Uterus (tissue), 4 donors: ENCODE measurements around the gene FBXL19. TPM values are rescaled to one million over a fixed set of nuclear protein-coding genes. Genes with fewer than 3 reads are reported as not detected.
"Not testable (repeated sequence)": the region's sequence is repeated elsewhere in the genome, so short reads cannot be mapped to it uniquely, and the experiment has no call there.

Source experiments
- DNase-seq, 2 donors: peaks; one replicate each; pipeline ENCODE4 v3.0.0-alpha.2; 2019 to 2020
- H3K27ac ChIP-seq, 2 donors: fragments of 200-600 bp; sonication (generic); 1 replicate in 1 of 2; 2 replicates in 1 of 2; pipeline ENCODE4 v1.5.1; 2016 to 2018
- H3K27me3 ChIP-seq, 2 donors: fragments of 200-600 bp; sonication (generic); one replicate each; pipeline ENCODE4 v1.5.1; 2018 to 2019; ENCODE audit warnings: control low read depth in 1 of 2
- H3K36me3 ChIP-seq, 2 donors: fragments of 200-600 bp; sonication (generic); one replicate each; pipeline ENCODE4 v1.5.1; 2019; ENCODE audit warnings: control low read depth in 1 of 2
- H3K4me1 ChIP-seq, 2 donors: fragments of 200-600 bp; sonication (generic); one replicate each; pipeline ENCODE4 v1.5.1; 2018 to 2019; ENCODE audit warnings: control low read depth in 1 of 2
- H3K4me3 ChIP-seq, 2 donors: fragments of 200-600 bp; sonication (generic); 1 replicate in 1 of 2; 2 replicates in 1 of 2; pipeline ENCODE4 v1.5.1; 2018 to 2019; ENCODE audit warnings: mild to moderate bottlenecking in 1 of 2
- H3K9me3 ChIP-seq, 2 donors: fragments of 200-600 bp; sonication (generic); one replicate each; pipeline ENCODE4 v1.5.1; 2019; ENCODE audit warnings: control low read depth in 1 of 2
- POLR2A ChIP-seq, 2 donors: fragments of 450-650 bp; IDR thresholded peaks; one replicate each; pipeline ENCODE4 v1.6.1; 2016; ENCODE audit warnings: antibody characterized with exemption in 2 of 2, mild to moderate bottlenecking in 1 of 2, moderate library complexity in 1 of 2
- intact Hi-C: fragments of 100-400 bp; cut with DNase I; formaldehyde crosslinking; loops from one replicate; pipeline ENCODE4 v1.15.1; 2023; ENCODE audit warnings: low total_unique reads
- total RNA-seq, 4 donors: library from RNA; depleted of rRNA in 3 of 4; stranded (reverse); fragments of >200 nt in 3 of 4; gene quantifications; one replicate each; pipeline versions ENCODE4 v1.1.0 to v1.2.4, GENCODE V29; 2014 to 2023
- TF ChIP-seq, protein P1 (sequence below), 4 experiments: fragments of 200-600 bp in 2 of 4; fragments of 450-650 bp in 2 of 4; sonication (generic) in 2 of 4; IDR thresholded peaks; one replicate each; pipeline ENCODE4 v1.5.1; 2016 to 2019; ENCODE audit warnings: antibody characterized with exemption in 4 of 4, mild to moderate bottlenecking in 2 of 4, moderate library complexity in 1 of 4
- donor health status: DM: yes; HTN: yes; CAD: no.

Gene FBXL19
- total RNA-seq, 4 donors from 2014 or later, result 3.8 to 25.4 (median 19.0) TPM

DNA sequence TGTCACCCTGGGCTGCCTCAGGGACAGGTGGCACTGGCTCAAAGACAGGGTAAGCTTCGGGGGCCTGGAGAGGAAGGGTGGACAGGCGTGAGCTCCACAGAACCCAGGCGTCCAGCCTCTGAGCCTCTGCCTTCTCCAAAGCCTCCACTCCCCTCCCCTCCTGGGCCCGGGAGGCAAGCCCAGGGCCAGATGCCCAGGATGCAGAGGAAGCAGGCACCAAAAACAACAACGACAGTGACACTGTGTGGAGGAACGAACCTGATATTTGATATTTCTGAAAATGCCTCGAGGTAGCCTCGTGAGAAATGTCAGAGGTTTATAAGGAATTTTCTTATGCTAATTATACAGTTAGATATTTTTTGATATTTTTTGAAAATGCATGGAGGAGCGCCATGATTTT is 35.4 kb upstream of the FBXL19 start:
- intact Hi-C loops, result no loop called here
- Histone ChIP-seq H3K27me3 (no peaks in the 10 kb centered on the region), H3K4me1 (peaks cover 6% of the 10 kb centered on the region in 2 donors), H3K27ac (no peak overlapping the region), H3K9me3 (no peaks in the 10 kb centered on the region), H3K4me3 (no peak overlapping the region), H3K36me3 (no peaks in the 10 kb centered on the region)
- TF ChIP-seq, protein P1, sequence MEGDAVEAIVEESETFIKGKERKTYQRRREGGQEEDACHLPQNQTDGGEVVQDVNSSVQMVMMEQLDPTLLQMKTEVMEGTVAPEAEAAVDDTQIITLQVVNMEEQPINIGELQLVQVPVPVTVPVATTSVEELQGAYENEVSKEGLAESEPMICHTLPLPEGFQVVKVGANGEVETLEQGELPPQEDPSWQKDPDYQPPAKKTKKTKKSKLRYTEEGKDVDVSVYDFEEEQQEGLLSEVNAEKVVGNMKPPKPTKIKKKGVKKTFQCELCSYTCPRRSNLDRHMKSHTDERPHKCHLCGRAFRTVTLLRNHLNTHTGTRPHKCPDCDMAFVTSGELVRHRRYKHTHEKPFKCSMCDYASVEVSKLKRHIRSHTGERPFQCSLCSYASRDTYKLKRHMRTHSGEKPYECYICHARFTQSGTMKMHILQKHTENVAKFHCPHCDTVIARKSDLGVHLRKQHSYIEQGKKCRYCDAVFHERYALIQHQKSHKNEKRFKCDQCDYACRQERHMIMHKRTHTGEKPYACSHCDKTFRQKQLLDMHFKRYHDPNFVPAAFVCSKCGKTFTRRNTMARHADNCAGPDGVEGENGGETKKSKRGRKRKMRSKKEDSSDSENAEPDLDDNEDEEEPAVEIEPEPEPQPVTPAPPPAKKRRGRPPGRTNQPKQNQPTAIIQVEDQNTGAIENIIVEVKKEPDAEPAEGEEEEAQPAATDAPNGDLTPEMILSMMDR (IDR thresholded peaks at IDR 0.05), result no peak
- TF ChIP-seq POLR2A (IDR thresholded peaks at IDR 0.05), result no peak
- DNase-seq, result no peak

DNA sequence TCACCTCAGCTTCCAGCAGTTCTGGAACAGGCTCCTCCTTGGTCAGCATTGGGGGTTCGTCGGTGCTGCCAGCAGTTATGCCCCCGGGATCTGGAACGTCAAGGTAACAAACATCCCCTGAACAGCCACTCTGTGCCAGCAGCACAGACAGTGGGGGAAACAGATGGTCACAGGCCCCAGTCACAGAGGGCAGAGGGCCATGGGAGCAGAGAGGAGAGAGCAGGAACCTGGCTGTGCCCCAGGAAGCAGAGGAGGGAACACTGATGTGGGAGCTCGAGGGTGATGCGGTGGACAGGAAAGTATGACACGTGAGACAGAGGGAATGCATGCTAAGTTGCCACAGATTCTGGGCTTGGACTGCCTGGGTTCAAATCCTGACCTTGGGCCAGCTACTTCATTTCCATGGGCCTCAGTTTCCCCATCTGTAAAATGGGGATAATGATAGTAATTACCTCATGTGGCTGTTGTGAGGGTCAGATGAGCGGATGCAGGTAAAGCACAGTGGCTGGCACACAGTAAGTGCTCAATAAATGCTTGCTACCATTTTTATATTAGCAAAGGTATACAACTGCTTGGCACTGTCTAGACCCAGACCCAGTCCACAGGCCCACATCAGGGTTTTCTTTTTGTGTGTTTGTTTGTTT is 34.4 kb upstream of the FBXL19 start:
- Histone ChIP-seq H3K4me3 (no peak overlapping the region), H3K27ac (no peak overlapping the region), H3K36me3 (no peaks in the 10 kb centered on the region), H3K9me3 (no peaks in the 10 kb centered on the region), H3K4me1 (peaks cover 6 to 7% of the 10 kb centered on the region in 2 donors), H3K27me3 (no peaks in the 10 kb centered on the region)
- no peak for DNase-seq
- TF ChIP-seq POLR2A (IDR thresholded peaks at IDR 0.05), result no peak
- TF ChIP-seq, protein P1 (IDR thresholded peaks at IDR 0.05), result no peak
- intact Hi-C loops, result no loop called here

- DNase-seq, result no peak
- H3K4me3 ChIP-seq, result no peak overlapping the region
- no peaks in the 10 kb centered on the region for H3K9me3 ChIP-seq
- peaks cover 6 to 7% of the 10 kb centered on the region in 2 donors for H3K4me1 ChIP-seq
- TF ChIP-seq, protein P1 (IDR thresholded peaks at IDR 0.05), result no peak
- TF ChIP-seq POLR2A (IDR thresholded peaks at IDR 0.05), result no peak
- no peaks in the 10 kb centered on the region for H3K36me3 ChIP-seq
- intact Hi-C loops, result no loop called here
- no peak overlapping the region for H3K27ac ChIP-seq
- H3K27me3 ChIP-seq, result no peaks in the 10 kb centered on the region
These were observed 33.7 kb upstream of the FBXL19 start for GRCh38 chr16:30889721-30890120.

DNA sequence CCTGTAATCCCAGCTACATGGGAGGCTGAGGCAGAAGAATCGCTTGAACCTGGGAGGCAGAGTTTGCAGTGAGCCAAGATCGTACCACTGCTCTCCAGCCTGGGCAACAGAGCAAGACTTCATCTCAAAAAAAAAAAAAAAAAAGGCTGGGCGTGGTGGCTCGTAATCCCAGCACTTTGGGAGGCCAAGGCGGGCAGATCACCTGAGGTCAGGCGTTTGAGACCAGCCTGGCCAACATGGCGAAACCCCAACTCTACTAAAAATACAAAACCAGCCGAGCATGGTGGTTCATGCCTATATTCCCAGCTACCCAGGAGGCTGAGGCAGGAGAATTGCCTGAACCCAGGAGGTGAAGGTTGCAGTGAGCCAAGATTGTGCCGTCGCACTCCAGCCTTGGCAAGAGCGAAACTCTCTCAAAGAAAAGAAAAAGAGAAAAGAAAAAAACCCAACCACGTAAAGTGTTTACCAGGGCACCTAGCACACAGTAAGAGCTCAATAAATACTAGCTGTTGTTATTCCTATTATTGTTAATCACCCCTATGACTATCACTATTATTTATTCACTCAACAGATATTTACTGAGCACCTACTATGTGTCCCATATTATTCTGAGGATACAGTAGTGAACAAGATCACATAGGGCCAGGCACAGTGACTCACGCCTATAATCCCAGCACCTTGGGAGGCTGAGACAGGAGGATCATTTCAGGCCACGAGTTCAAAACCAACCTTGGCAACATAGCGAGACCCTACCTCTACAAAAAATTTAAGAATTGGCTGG is 32.1 kb upstream of the FBXL19 start:
- DNase-seq, H3K27me3 ChIP-seq, intact Hi-C loops, H3K4me3 ChIP-seq, H3K36me3 ChIP-seq, H3K9me3 ChIP-seq, H3K27ac ChIP-seq, H3K4me1 ChIP-seq: not testable (repeated sequence)

DNA sequence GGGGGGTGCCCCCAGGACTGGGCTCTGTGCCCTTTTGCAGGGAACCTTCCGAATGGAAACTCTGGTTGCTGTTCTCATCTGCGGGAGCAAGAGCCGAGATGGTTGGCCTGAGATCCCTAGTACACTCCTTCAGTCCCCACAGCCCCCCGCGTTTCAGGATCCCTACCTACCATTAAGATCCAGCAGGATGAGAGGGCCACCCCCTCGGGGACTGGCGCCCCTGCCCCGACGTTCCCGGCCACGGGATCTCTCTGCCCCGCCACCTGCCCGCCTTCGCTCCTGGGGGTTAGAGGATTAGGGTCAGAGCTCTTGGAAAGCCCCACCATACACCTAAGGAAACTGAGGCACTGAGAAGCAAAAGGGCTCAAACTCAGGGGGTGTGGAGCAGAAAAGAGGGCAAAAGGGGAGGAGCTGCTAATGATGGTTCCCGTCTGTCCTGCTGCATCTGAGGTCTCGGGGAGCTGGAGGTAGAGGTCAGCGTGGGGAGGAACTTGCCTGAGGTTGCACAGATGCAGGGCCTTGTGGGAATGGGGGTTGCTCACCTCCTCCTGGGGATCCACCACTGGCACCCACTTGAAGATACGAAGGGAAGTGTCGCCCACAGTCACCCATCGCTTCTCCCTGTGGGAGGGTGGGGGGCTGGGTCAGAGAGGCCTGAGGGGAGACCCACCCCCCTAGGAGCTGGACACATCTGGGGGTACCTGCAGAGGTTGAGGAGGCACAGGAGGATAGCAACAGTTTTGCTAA is 30.5 kb upstream of the FBXL19 start:
- Histone ChIP-seq H3K27me3 (no peaks in the 10 kb centered on the region), H3K27ac (peak overlapping the region; percentile 99 to 100), H3K4me1 (peaks cover 6 to 7% of the 10 kb centered on the region in 2 donors), H3K9me3 (no peaks in the 10 kb centered on the region), H3K4me3 (peak overlapping the region; percentile 65 to 67), H3K36me3 (no peaks in the 10 kb centered on the region)
- TF ChIP-seq, protein P1 (IDR thresholded peaks at IDR 0.05), result no peak
- TF ChIP-seq POLR2A (IDR thresholded peaks at IDR 0.05), result no peak
- intact Hi-C loops, result no loop called here
- no peak for DNase-seq
